PC-3 (cell line): Measurements from ENCODE around the gene TAF13. TPM values are rescaled to one million over a fixed set of nuclear protein-coding genes. Genes with fewer than 3 reads are reported as not detected.

Experiments
- ATAC-seq: fragments of 200-7000 bp; cut with Tn5 transposase; 2 replicates; pipeline ENCODE4 v1.9.1; 2020; ENCODE audit warnings: mild to moderate bottlenecking, moderate library complexity
- BruUV-seq: library from RNA; stranded (reverse); fragments of 400-500 nt; replicated peaks from 2 replicates; lab custom pipeline; 2021; lab: Mats Ljungman, UMichigan
- CTCF ChIA-PET: fragments of 300-600 bp; sonication (Branson Sonifier 250); formaldehyde crosslinking; loops from one replicate; lab custom pipeline; 2022; ENCODE audit warnings: antibody characterized with exemption; lab: Charles Lee
- POLR2A ChIA-PET: fragments of 300-600 bp; sonication (Branson Sonifier 250); formaldehyde crosslinking; loops from one replicate; lab custom pipeline; 2022; ENCODE audit warnings: antibody characterized with exemption; ENCODE audit not compliant: unreplicated experiment; lab: Charles Lee
- DNase-seq: peaks from one replicate; pipeline ENCODE4 v3.0.0-alpha.2; 2015
- H2AFZ ChIP-seq: fragments of 300-600 bp; sonication (generic); 2 replicates; pipeline ENCODE4 v1.6.0; 2016; ENCODE audit warnings: antibody characterized with exemption, low read length
- H3F3A ChIP-seq: fragments of 300-600 bp; sonication (generic); one replicate; pipeline ENCODE4 v1.6.0; 2017; ENCODE audit warnings: antibody characterized with exemption, low read length, control low read depth, mild to moderate bottlenecking; ENCODE audit not compliant: unreplicated experiment
- H3K27ac ChIP-seq: fragments of 300-600 bp; sonication (generic); 2 replicates; pipeline ENCODE4 v1.5.1; 2016; ENCODE audit warnings: mild to moderate bottlenecking, low read length
- H3K27me3 ChIP-seq: fragments of 300-600 bp; sonication (generic); 2 replicates; pipeline ENCODE4 v1.6.1; 2016; ENCODE audit warnings: low read length, mixed read lengths
- H3K36me3 ChIP-seq: fragments of 300-600 bp; sonication (generic); 2 replicates; pipeline ENCODE4 v1.6.1; 2016; ENCODE audit warnings: low read depth, mixed run types, low read length, mixed read lengths
- H3K4me1 ChIP-seq: fragments of 300-600 bp; sonication (generic); 2 replicates; pipeline ENCODE4 v1.5.1; 2016; ENCODE audit warnings: low read length; ENCODE audit not compliant: insufficient read depth
- H3K4me2 ChIP-seq: fragments of 300-600 bp; sonication (generic); 2 replicates; pipeline ENCODE4 v1.6.0; 2016; ENCODE audit warnings: low read length
- H3K4me3 ChIP-seq: fragments of 300-600 bp; sonication (generic); 2 replicates; pipeline ENCODE4 v1.5.1; 2016; ENCODE audit warnings: mild to moderate bottlenecking, low read length, mixed read lengths
- H3K79me2 ChIP-seq: fragments of 300-600 bp; sonication (generic); 2 replicates; pipeline ENCODE4 v1.6.1; 2017; ENCODE audit warnings: low read length, mixed read lengths
- H3K9ac ChIP-seq: fragments of 300-600 bp; sonication (generic); 2 replicates; pipeline ENCODE4 v1.6.0; 2016; ENCODE audit warnings: mild to moderate bottlenecking, low read length
- H3K9me2 ChIP-seq: fragments of 300-600 bp; sonication (generic); replicated peaks from 2 replicates; pipeline ENCODE4 v1.6.1; 2016; ENCODE audit warnings: mixed run types, low read length, mixed read lengths
- H3K9me3 ChIP-seq: fragments of 300-600 bp; sonication (generic); 2 replicates; pipeline ENCODE4 v1.6.1; 2016; ENCODE audit warnings: low read length, mixed read lengths
- H4K20me1 ChIP-seq: fragments of 300-600 bp; sonication (generic); 2 replicates; pipeline ENCODE4 v1.6.1; 2016; ENCODE audit warnings: low read length, mixed read lengths
- EZH2 ChIP-seq: fragments of 300-600 bp; sonication (generic); IDR thresholded peaks from one replicate; pipeline ENCODE4 v1.6.1; 2017; ENCODE audit warnings: antibody characterized with exemption, mild to moderate bottlenecking, low read length; ENCODE audit not compliant: unreplicated experiment
- EZH2phosphoT487 ChIP-seq: fragments of 300-600 bp; sonication (generic); IDR thresholded peaks from 2 replicates; pipeline ENCODE4 v1.6.1; 2018; ENCODE audit warnings: mild to moderate bottlenecking, antibody characterized with exemption, low read length, borderline replicate concordance
- intact Hi-C: fragments of 100-400 bp; cut with micrococcal nuclease; formaldehyde crosslinking; loops from 2 replicates; pipeline ENCODE4 v1.9.0; 2023
- total RNA-seq: library from RNA; depleted of rRNA; stranded (reverse); fragments of >200 nt; gene quantifications from 2 replicates; pipeline ENCODE4 v1.2.3, GENCODE V29; 2014
- TF ChIP-seq, protein P1 (sequence below): fragments of 300-600 bp; sonication (generic); conservative IDR thresholded peaks from 2 replicates; pipeline ENCODE4 v1.5.1; 2017; ENCODE audit warnings: antibody characterized with exemption, low read depth, mild to moderate bottlenecking, low read length

The TAF13 gene
- total RNA-seq, 1 experiment from 2014 or later = 32.0 TPM

DNA sequence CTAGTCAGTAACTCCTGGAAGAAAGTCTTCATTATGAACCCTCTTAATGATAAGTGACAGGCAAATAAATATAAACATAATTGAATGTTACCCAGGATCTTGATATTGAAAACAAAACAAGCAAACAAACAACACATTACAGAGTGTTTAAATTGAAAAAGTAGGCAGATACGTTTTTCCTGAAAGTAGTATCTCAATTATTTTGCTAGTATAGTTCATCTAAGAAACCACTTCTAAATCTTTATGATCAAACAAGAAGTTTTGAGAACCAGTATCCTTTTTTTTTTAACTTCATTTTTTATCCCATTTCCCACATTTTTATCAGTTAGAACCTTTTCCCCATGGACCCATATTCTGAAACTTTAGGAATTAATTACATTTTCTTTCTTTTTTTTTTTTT, 30.2 kb downstream of the TAF13 start:
- TF ChIP-seq EZH2 (no peak), EZH2phosphoT487 (no peak)
- Histone ChIP-seq H2AFZ (no peak overlapping the region), H3K27me3 (no peaks in the 10 kb centered on the region), H3K4me1 (no peaks in the 10 kb centered on the region; the same call in 1 of the 2 replicates), H3K9ac (no peak overlapping the region), H3K9me3 (no peaks in the 10 kb centered on the region), H3K79me2 (peaks cover 9% of the 10 kb centered on the region), H4K20me1 (no peaks in the 10 kb centered on the region), H3K4me2 (no peak overlapping the region), H3K4me3 (no peak overlapping the region), H3K27ac (no peak overlapping the region), H3F3A (no peaks in the 10 kb centered on the region), H3K9me2 (no peaks in the 10 kb centered on the region), H3K36me3 (no peaks in the 10 kb centered on the region)
- intact Hi-C loops = no loop called here
- DNase-seq (no peak), ATAC-seq (no peak)
- no TSS peak for BruUV-seq
- POLR2A ChIA-PET = interaction anchor here (0.7 kb wide), 1 partner anchor 55 kb away, joined by 4 read pairs; no protein-coding TSS in a partner anchor
- CTCF ChIA-PET = no interaction called here

DNA sequence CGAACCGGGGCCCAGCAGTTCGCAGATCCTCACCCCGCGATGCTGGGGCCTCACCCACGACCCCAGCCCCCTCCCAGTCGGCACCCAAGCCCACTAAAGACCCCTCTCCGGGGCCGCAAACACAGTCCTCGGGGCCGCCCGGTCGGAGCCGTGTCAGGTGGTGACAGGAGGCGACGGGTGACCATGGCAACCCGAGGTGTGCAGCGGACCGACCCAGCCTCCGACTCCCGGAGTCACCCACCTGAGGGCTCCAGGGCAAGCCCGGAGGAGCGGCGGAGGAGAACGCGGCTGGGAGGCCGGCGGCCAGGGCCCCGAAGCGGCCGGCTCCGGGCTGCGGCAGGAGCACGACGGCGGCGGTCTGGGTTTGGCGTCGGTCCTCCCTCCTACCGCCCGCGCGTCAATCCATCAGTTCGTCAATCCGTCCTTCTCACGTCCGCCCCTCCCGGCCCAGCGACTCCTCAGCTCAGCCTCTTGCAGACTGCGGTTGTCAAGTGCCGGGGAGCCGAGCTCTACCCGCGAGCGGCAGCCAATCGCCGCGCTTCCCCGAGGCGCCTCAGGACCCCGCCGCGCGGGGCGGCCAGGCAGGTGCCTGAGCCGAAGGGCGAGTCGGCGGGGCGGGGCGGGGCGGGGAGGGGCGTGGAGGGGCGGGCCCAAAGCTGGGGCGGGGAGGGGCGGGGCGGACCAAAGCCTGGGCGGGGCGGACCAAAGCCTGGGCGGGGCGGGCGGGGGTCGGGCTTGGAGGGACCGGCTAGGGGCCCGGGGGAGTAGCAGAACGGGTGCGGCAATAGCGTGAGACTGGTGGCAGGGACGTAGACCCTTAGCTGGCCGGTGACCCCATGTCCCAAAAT, 34.0 kb downstream of the TAF13 start, which contains the start of gene WDR47:
WDR47 (minus strand) TSS at position 482 of the 848 bp plus-strand sequence. CDS start 18,590 bp downstream, outside the sequence.
- H3F3A ChIP-seq = no peaks in the 10 kb centered on the region
- peak within 1 kb of the TSS; percentile 97 for H3K4me3 ChIP-seq
- peaks cover 36% of the 10 kb centered on the region for H3K79me2 ChIP-seq
- no peaks in the 10 kb centered on the region for H3K9me2 ChIP-seq
- ATAC-seq (peak; percentile 97), DNase-seq (peak; percentile 96)
- CTCF ChIA-PET = interaction anchor here (0.5 to 0.8 kb wide), 2 partner anchors 71 to 251 kb away, joined by 4 read pairs; no protein-coding TSS in a partner anchor
- H2AFZ ChIP-seq = peak within 1 kb of the TSS; percentile 88
- H3K9me3 ChIP-seq = no peaks in the 10 kb centered on the region
- H3K36me3 ChIP-seq = no peaks in the 10 kb centered on the region
- BruUV-seq = no TSS peak
- H3K4me1 ChIP-seq = peaks cover 6% of the 10 kb centered on the region; the same call in 1 of the 2 replicates
- 0 out of 2 replicates have a peak within 1 kb of the TSS, but pooled peaks have one; percentile 3 for H3K27ac ChIP-seq
- H4K20me1 ChIP-seq = no peaks in the 10 kb centered on the region
- TF ChIP-seq EZH2 (no peak), EZH2phosphoT487 (no peak)
- TF ChIP-seq, protein P1, sequence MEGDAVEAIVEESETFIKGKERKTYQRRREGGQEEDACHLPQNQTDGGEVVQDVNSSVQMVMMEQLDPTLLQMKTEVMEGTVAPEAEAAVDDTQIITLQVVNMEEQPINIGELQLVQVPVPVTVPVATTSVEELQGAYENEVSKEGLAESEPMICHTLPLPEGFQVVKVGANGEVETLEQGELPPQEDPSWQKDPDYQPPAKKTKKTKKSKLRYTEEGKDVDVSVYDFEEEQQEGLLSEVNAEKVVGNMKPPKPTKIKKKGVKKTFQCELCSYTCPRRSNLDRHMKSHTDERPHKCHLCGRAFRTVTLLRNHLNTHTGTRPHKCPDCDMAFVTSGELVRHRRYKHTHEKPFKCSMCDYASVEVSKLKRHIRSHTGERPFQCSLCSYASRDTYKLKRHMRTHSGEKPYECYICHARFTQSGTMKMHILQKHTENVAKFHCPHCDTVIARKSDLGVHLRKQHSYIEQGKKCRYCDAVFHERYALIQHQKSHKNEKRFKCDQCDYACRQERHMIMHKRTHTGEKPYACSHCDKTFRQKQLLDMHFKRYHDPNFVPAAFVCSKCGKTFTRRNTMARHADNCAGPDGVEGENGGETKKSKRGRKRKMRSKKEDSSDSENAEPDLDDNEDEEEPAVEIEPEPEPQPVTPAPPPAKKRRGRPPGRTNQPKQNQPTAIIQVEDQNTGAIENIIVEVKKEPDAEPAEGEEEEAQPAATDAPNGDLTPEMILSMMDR = no peak
- H3K4me2 ChIP-seq = peak within 1 kb of the TSS; percentile 89
- H3K9ac ChIP-seq = peak within 1 kb of the TSS; percentile 80
- POLR2A ChIA-PET = interaction anchor here (0.5 to 0.6 kb wide), 4 partner anchors 126 to 962 kb away, joined by 3 to 5 read pairs (median 4); no protein-coding TSS in a partner anchor
- intact Hi-C loops = loop anchor here (5.0 kb wide), 1 partner anchor 80 kb away; the partner anchor contains the start of gene CLCC1
- H3K27me3 ChIP-seq = no peaks in the 10 kb centered on the region

DNA sequence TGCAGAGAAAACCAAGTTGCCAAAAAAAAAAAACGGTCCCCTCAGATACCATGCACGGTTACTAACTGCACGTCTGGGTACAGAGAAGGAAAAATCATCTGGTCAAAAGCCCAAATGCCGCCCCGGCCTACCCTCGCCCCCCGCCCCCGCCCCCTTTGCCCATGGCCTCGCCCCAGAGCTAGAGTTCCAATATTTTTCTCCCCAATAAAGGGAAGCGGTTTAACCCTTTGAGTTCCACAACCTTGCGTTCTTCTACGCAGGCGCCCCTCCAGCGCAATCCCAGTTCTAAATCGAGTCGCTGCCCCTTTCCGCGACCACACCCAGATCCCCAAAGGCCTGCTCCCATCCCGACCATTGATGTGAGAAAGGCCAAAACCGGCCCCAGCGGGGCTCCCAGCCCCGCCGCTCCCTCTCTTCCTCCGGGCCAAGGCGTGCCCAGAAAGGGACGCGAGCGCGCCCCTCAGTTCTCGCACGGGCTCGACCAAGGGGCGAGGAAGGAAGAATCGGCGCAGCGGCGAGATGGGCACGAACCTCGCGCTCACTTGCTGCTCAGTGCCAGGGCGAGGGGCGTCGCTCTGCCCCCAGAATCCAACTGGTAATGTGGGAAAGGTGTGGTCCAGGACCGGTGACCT, 34.7 kb downstream of the TAF13 start:
- H3K9me3 ChIP-seq = no peaks in the 10 kb centered on the region
- TF ChIP-seq, protein P1 = no peak
- no peak for TF ChIP-seq EZH2
- TF ChIP-seq EZH2phosphoT487 = no peak
- intact Hi-C loops = loop anchor here (5.0 kb wide), 1 partner anchor 79 kb away; the partner anchor contains the start of gene CLCC1
- peak overlapping the region; percentile 78 for H2AFZ ChIP-seq
- peak overlapping the region; percentile 80 for H3K9ac ChIP-seq
- no peak overlapping the region for H3K27ac ChIP-seq
- peak; percentile 21 for ATAC-seq
- H3K4me2 ChIP-seq = peak overlapping the region; percentile 84
- peak; percentile 6 for DNase-seq
- H3F3A ChIP-seq = no peaks in the 10 kb centered on the region
- H3K4me3 ChIP-seq = peak overlapping the region; percentile 97
- ChIA-PET CTCF (no interaction called here), POLR2A (interaction anchor here (0.6 kb wide), 1 partner anchor 212 kb away, joined by 3 read pairs; no protein-coding TSS in a partner anchor)
- H3K79me2 ChIP-seq = peaks cover 38% of the 10 kb centered on the region
- no TSS peak for BruUV-seq
- peaks cover 6% of the 10 kb centered on the region; the same call in 1 of the 2 replicates for H3K4me1 ChIP-seq
- no peaks in the 10 kb centered on the region for H3K36me3 ChIP-seq
- no peaks in the 10 kb centered on the region for H3K9me2 ChIP-seq
- H4K20me1 ChIP-seq = no peaks in the 10 kb centered on the region
- no peaks in the 10 kb centered on the region for H3K27me3 ChIP-seq
